ENCODE results near the gene RPL19. TPM values are rescaled to one million over a fixed set of nuclear protein-coding genes. Genes with fewer than 3 reads are reported as not detected.
A peak's percentile ranks its signal among the peaks of the same experiment; 100 is the strongest.

The RPL19 gene
- total RNA-seq, 2 experiments from 2014 or later: 3,527 to 3,670 TPM

DNA sequence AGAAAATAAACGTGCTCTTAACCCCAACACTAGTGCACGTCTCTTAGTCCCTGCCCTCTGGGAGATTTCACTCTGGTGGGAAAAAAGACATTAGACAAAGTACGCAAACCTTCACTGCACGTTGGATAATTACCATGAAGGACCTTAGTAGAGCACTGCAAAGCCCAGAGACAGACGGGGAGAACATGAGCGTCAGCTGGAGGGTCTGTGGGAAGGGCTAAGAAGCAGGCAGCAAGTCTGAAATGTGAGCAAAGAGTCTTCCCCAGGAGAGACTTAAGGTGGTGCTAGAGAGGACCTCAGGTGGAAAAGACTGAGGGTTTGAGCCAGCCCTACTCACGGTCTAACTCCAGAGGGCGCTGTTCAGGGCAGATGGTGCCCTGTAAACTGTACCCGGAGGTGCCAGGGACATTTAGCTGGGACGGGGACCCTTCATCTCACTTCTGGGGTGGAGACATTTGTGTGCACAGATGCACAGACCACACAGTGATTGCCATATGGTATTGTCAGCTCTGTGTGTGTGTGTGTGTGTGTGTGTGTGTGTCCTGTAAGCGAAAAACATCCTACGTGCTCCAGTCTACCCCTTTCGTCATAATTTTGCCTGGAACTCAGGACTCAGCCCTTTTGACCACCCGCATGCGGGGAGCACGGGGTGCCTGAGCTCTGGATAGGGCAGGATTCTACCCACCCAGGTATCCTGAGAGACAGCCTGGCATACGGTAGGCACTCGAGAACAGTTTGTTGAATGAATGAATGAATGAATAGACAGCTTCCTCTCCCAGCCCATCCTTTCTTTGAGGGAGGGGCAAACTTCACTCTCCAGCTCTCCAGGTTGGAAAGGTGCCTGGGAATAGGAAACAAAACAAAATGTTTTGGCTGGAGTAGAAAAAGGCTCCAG lies 35.7 kb downstream of the RPL19 start:
- Mint-ChIP-seq H3K4me3 (no peak overlapping the region), H3K4me1 (ENCODE audit: low read depth) (peaks cover 44% of the 10 kb centered on the region), H3K36me3 (ENCODE audit: low read depth) (no peaks in the 10 kb centered on the region), H3K9me3 (no peaks in the 10 kb centered on the region), H3K27ac (peak overlapping the region; percentile 31), H3K27me3 (peaks cover 14% of the 10 kb centered on the region)
- intact Hi-C loops (cut with DNase I, micrococcal nuclease): loop anchor here (10.0 kb wide), 2 partner anchors 161 to 251 kb away; no protein-coding TSS in a partner anchor
- Histone ChIP-seq H3K4me1 (ENCODE audit: insufficient read depth, low read length) (peaks cover 56% of the 10 kb centered on the region), H3K27me3 (ENCODE audit: control insufficient read depth in 1 of 2, insufficient read depth in 2 of 2, low read length in 2 of 2) (peaks cover 0 to 4% of the 10 kb centered on the region in 2 experiments), H3K36me3 (ENCODE audit: insufficient read depth, low read length) (no peaks in the 10 kb centered on the region), H3K27ac (ENCODE audit: low read depth in 1 of 2, low read length in 2 of 2) (no peak overlapping the region), H3K9me3 (ENCODE audit: control insufficient read depth in 1 of 2, insufficient read depth in 1 of 2, low read length in 2 of 2) (peaks cover 0 to 7% of the 10 kb centered on the region in 2 experiments), H3K4me3 (ENCODE audit: low read length) (no peak overlapping the region)
- POLR2A ChIA-PET: interaction anchor here (0.7 to 3.6 kb wide), 3 partner anchors 9 to 36 kb away, joined by 3 to 47 read pairs (median 3); partner anchors contain the start of gene RPL19
- CTCF ChIA-PET: interaction anchor here (0.7 to 6.7 kb wide), 9 partner anchors 9 to 252 kb away, joined by 3 to 62 read pairs (median 7); partner anchors contain the start of gene RPL19
- ATAC-seq (ENCODE audit: poor library complexity) (peak; percentile 45), DNase-seq (peak in 9 of 14 experiments; percentile 23 to 80 (median 47))
- TF ChIP-seq, protein P1, sequence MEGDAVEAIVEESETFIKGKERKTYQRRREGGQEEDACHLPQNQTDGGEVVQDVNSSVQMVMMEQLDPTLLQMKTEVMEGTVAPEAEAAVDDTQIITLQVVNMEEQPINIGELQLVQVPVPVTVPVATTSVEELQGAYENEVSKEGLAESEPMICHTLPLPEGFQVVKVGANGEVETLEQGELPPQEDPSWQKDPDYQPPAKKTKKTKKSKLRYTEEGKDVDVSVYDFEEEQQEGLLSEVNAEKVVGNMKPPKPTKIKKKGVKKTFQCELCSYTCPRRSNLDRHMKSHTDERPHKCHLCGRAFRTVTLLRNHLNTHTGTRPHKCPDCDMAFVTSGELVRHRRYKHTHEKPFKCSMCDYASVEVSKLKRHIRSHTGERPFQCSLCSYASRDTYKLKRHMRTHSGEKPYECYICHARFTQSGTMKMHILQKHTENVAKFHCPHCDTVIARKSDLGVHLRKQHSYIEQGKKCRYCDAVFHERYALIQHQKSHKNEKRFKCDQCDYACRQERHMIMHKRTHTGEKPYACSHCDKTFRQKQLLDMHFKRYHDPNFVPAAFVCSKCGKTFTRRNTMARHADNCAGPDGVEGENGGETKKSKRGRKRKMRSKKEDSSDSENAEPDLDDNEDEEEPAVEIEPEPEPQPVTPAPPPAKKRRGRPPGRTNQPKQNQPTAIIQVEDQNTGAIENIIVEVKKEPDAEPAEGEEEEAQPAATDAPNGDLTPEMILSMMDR (IDR thresholded peaks at IDR 0.05): peak; percentile 63

DNA sequence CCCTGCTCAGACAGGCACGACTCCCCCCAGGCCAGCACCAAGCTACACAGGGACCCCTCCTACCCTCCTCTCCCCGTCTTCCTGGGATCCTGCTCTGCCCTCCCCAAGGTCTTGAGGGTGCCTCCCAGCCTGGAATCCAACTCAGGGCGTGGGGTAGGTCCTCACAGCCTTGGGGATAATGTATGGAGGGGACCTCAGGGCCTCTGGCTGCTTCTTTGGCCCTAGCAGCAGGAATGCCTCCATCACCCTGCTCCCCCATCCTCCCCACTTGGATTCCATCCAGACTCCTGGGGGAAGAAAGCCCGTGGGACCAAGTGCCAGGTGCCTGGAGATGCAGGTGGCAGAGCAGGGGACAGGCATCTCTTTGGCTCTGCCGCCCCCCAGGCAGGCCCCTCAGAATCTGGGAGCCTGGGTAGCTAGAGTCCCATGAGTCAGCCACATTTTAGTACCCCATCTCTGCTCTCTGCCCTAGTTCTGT lies 36.4 kb downstream of the RPL19 start:
- intact Hi-C loops (cut with DNase I, micrococcal nuclease): loop anchor here (10.0 kb wide), 2 partner anchors 162 to 252 kb away; no protein-coding TSS in a partner anchor
- peaks cover 43% of the 10 kb centered on the region for H3K4me1 Mint-ChIP-seq (ENCODE audit: low read depth)
- Histone ChIP-seq H3K36me3 (ENCODE audit: insufficient read depth, low read length) (no peaks in the 10 kb centered on the region), H3K4me3 (ENCODE audit: low read length) (no peak overlapping the region), H3K9me3 (ENCODE audit: control insufficient read depth in 1 of 2, insufficient read depth in 1 of 2, low read length in 2 of 2) (peaks cover 0 to under 1% of the 10 kb centered on the region in 2 experiments), H3K27me3 (ENCODE audit: control insufficient read depth in 1 of 2, insufficient read depth in 2 of 2, low read length in 2 of 2) (no peaks in the 10 kb centered on the region), H3K27ac (ENCODE audit: low read depth in 1 of 2, low read length in 2 of 2) (no peak overlapping the region), H3K4me1 (ENCODE audit: insufficient read depth, low read length) (peaks cover 55% of the 10 kb centered on the region)
- peak overlapping the region; percentile 31 for H3K27ac Mint-ChIP-seq
- no peaks in the 10 kb centered on the region for H3K36me3 Mint-ChIP-seq (ENCODE audit: low read depth)
- no peak overlapping the region for H3K4me3 Mint-ChIP-seq
- peaks cover 10% of the 10 kb centered on the region for H3K27me3 Mint-ChIP-seq
- TF ChIP-seq, protein P1 (IDR thresholded peaks at IDR 0.05): no peak
- DNase-seq (no peak), ATAC-seq (ENCODE audit: poor library complexity) (no peak)
- no peaks in the 10 kb centered on the region for H3K9me3 Mint-ChIP-seq
- ChIA-PET CTCF (interaction anchor here (0.7 to 6.7 kb wide), 8 partner anchors 8 to 253 kb away, joined by 3 to 62 read pairs (median 8); partner anchors contain the start of gene RPL19), POLR2A (interaction anchor here (1.0 to 3.6 kb wide), 2 partner anchors 8 to 37 kb away, joined by 3 to 47 read pairs; partner anchors contain the start of gene RPL19)

DNA sequence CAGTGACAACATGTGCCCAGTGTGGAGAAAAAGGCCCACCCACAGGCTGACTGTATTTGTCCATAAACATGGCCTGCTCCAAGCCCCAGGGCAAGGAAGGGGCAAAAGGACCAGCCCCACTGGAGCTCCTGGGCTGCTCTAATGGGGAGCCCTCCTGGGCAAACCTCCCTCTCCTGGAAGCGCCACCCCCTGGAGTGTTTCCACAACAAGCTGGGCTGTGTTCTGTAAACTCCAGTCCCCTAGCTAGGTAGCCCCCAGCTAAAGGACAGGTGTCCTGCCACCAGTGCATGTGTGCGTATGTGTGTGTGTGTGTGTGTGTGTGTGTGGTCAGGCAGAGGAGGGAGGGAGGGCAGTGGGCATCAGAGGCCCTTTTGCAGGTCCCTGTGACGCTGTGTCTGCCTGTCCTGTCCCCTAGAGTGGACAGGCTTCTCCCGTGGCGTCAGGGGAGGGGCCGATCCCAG lies 36.9 kb downstream of the RPL19 start:
- Mint-ChIP-seq H3K27me3 (peaks cover 5% of the 10 kb centered on the region), H3K27ac (peak overlapping the region; percentile 91), H3K4me3 (no peak overlapping the region), H3K36me3 (ENCODE audit: low read depth) (no peaks in the 10 kb centered on the region), H3K4me1 (ENCODE audit: low read depth) (peaks cover 38% of the 10 kb centered on the region), H3K9me3 (no peaks in the 10 kb centered on the region)
- ChIA-PET CTCF (interaction anchor here (1.2 to 6.7 kb wide), 4 partner anchors 8 to 253 kb away, joined by 3 to 62 read pairs (median 32); no protein-coding TSS in a partner anchor), POLR2A (interaction anchor here (3.6 kb wide), 1 partner anchor 37 kb away, joined by 47 read pairs; the partner anchor contains the start of gene RPL19)
- Histone ChIP-seq H3K27ac (ENCODE audit: low read depth in 1 of 2, low read length in 2 of 2) (peak overlapping the region in 1 of 2 donors; percentile 16), H3K4me3 (ENCODE audit: low read length) (no peak overlapping the region), H3K36me3 (ENCODE audit: insufficient read depth, low read length) (no peaks in the 10 kb centered on the region), H3K9me3 (ENCODE audit: control insufficient read depth in 1 of 2, insufficient read depth in 1 of 2, low read length in 2 of 2) (no peaks in the 10 kb centered on the region), H3K27me3 (ENCODE audit: control insufficient read depth in 1 of 2, insufficient read depth in 2 of 2, low read length in 2 of 2) (no peaks in the 10 kb centered on the region), H3K4me1 (ENCODE audit: insufficient read depth, low read length) (peaks cover 50% of the 10 kb centered on the region)
- DNase-seq (no peak), ATAC-seq (ENCODE audit: poor library complexity) (no peak)
- intact Hi-C loops (cut with DNase I, micrococcal nuclease): loop anchor here (10.0 kb wide), 2 partner anchors 162 to 252 kb away; no protein-coding TSS in a partner anchor
- TF ChIP-seq, protein P1 (IDR thresholded peaks at IDR 0.05): no peak

Measured in CD4-positive, alpha-beta T cell (primary cell).